Glomerular visceral epithelial cell (primary cell): ENCODE results near the gene PRR15.

Source experiments
- DNase-seq: peaks from one replicate; pipeline ENCODE4 v3.0.0-alpha.2; 2016; ENCODE audit errors: extremely low spot score

Gene PRR15

DNA sequence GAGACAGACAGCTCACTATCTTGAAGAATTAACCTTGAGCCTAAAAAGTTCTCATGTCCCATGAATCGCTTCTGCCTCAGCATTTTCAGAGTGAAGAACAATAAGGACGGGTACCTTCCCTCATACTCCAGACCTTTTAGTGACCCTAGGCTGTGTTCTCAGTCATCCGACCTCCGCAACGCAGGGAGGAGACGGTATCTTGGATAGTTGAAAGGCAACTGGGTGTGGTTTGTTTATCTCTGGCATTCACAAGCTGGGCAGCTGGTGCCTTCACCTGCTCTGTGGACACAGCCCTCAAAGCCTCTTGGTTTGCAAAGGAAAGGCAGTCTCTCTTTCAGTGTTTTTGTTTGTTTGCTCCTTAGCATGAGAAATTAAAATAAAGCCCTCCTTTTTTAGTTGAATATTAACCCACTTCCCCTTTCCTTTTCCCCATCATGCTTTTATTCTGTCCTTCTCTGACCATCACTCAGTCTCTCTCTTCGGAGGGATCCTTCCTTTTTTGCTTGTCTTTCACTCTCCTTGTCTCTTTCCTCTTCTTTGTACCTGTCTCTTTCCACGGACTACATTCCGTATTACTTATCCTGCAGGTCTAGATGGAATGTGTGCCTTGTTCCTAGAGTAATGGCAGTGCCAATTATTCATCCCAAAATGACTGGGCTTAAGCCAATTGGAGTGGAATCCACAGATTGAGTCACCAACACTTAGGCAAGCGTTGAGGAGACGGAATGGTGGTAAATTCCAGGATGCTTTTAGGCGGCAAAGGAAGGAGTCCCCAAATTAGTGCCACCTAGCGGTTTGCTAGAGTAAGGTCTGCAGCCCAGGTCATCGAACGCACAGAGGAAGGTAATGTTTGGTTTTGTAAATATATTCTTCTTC, 45.8 kb downstream of the PRR15 start:
- peak; percentile 19 for DNase-seq

DNA sequence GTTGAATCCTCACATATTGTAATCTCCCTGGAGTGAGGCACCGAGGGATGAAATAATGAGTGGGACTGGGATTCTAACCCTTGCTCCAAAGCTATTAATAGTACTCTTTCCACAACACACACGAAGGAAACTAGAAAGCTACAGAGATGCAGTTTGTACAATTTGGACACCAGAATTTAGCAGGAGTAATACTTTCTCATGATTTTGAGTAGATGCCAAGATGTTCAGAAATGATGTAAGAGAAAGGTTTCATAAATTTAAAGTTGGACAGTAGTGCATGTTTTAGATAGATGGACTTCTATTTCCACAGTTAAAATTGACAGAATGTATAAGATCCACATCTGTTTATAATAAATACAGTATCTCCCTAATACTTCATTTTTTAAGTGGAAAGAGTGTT, 46.5 kb downstream of the PRR15 start:
- DNase-seq, result no peak

DNA sequence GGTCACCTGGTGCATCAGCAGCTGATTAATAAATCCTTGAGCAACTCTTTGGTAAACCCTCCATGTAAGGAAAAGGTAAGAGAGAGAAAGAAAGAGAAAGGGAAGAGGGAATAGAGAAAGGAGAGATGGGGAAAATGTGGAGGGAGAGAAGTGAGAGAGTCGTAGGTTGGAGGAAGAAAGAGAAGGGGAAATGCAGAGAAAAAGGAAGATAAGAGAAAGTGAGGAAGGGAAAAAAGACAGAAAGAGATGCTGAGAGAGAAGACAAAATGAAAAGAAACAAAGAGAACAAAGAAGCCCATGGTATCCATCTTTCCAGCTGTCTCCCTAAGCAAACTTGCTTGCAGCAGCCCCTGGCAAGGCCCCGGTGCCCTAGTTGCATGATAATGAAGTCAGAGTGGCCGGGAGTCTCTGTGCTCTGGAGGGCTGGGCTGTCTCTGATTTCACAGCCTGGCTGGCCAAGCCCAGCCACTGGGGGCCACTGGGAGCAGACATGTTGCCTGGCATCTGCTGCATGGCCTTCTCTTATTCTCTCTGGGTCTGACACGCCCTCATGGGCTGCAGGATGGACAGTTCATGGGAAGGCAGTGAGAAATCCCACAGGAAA, 48.4 kb downstream of the PRR15 start:
- DNase-seq, result no peak

DNA sequence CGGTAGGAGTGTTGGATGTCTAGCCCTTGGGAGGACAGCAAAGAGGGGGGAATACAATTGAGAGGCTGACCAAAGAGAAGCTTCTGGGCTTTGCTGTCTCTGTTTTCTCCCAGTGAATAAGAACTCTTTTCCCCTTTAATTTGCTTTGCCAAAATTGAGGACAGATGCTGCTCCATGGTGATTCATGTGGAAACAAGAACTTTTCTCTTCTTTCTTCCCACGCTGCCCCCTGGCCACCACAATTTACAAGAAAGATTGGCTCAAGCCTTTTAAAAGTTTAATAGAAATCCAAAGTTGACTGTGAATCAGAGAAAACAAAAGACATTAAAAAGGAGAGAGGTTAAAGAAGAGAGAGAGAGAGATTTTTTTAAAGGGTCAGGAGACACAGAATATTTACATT, 49.0 kb downstream of the PRR15 start:
- no peak for DNase-seq

DNA sequence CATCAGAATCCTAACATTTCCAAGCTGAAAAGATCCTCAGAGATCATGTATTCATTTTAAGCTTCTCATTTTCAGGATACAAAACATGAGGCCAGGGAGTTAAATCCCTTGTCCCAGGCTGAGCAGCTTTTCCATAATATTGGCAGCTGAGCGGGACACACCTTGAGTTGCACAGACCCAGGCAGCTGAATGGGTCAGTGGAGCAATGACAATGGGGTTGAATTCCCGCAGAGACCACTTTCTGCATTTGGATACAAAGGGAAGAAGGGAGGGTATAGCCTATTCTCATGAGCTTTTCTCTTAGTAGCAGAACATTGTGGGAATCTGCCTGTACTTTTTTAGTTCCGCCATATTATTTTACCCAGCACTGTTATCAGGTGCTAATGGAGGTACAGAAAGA, 49.5 kb downstream of the PRR15 start:
- DNase-seq, result no peak

DNA sequence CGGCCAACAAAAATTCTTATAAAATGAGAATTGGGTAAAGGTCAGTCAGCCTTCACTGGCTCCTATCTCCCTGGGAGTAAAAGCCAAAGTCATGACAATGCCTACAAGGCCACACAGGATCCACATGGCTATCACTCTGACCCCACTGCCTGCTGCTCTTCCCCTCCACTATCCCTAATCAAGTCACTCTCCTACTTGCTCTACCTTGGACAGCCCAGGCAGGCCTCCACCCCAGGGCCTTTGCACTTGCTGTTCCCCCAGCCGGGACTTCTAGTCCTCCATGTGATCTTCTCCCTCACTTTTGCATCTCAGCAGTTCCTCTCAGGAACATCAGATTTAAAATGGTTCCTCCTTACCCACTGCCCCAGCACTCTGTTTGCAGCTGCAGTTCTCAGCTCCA, 50.6 kb downstream of the PRR15 start:
- DNase-seq, result no peak
